ENCODE data around the gene PHYHIPL.

DNA sequence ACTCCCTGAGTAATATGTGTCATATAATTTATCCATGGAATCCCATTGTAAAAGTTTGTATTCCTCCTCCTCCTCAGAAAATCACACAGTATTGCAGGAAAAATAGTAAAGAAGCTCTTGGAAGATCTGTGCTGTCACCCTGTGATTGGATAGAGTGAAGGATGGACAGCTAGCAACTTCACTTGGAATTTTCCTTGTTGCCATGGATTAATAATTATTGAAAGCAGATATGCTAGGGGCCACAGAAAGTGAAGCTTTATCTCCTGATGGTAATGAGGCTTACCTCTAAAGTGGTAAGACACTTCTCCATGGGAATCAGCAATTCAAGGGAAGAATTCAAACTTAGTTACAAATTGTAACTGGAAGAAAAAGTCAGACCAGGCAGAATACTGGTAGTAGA, 48.8 kb downstream of the PHYHIPL start:
- TF ChIP-seq, protein P1, sequence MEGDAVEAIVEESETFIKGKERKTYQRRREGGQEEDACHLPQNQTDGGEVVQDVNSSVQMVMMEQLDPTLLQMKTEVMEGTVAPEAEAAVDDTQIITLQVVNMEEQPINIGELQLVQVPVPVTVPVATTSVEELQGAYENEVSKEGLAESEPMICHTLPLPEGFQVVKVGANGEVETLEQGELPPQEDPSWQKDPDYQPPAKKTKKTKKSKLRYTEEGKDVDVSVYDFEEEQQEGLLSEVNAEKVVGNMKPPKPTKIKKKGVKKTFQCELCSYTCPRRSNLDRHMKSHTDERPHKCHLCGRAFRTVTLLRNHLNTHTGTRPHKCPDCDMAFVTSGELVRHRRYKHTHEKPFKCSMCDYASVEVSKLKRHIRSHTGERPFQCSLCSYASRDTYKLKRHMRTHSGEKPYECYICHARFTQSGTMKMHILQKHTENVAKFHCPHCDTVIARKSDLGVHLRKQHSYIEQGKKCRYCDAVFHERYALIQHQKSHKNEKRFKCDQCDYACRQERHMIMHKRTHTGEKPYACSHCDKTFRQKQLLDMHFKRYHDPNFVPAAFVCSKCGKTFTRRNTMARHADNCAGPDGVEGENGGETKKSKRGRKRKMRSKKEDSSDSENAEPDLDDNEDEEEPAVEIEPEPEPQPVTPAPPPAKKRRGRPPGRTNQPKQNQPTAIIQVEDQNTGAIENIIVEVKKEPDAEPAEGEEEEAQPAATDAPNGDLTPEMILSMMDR (IDR thresholded peaks at IDR 0.05) = no peak
- TF ChIP-seq POLR2A (IDR thresholded peaks at IDR 0.05) = no peak
- no peak for TF ChIP-seq EP300 (IDR thresholded peaks at IDR 0.05)
